MM.1S (cell line): ENCODE measurements around the gene SIL1.

ENCODE experiments used
- DNase-seq: peaks from one replicate; pipeline ENCODE4 v3.0.0-alpha.2; 2015
- H2AFZ ChIP-seq: fragments of 300-600 bp; sonication (generic); 2 replicates; pipeline ENCODE4 v1.6.0; 2016; ENCODE audit warnings: antibody characterized with exemption, low read length
- H3F3A ChIP-seq: fragments of 300-600 bp; sonication (generic); 2 replicates; pipeline ENCODE4 v1.6.1; 2016; ENCODE audit warnings: mild to moderate bottlenecking, antibody characterized with exemption, low read length, moderate library complexity, mixed read lengths; ENCODE audit not compliant: insufficient read depth
- H3K27ac ChIP-seq: fragments of 300-600 bp; sonication (generic); 2 replicates; pipeline ENCODE4 v1.5.1; 2016; ENCODE audit warnings: mild to moderate bottlenecking, low read length
- H3K27me3 ChIP-seq: fragments of 300-600 bp; sonication (generic); replicated peaks from 2 replicates; pipeline ENCODE4 v1.6.0; 2016; ENCODE audit warnings: low read length; ENCODE audit not compliant: insufficient read depth
- H3K36me3 ChIP-seq: fragments of 300-600 bp; sonication (generic); replicated peaks from 2 replicates; pipeline ENCODE4 v1.6.1; 2016; ENCODE audit warnings: mild to moderate bottlenecking, low read length, mixed read lengths; ENCODE audit not compliant: insufficient read depth
- H3K4me1 ChIP-seq: fragments of 300-600 bp; sonication (generic); 2 replicates; pipeline ENCODE4 v1.6.1; 2016; ENCODE audit warnings: low read length, mixed read lengths
- H3K4me2 ChIP-seq: fragments of 300-600 bp; sonication (generic); 2 replicates; pipeline ENCODE4 v1.6.0; 2016; ENCODE audit warnings: low read depth, low read length
- H3K4me3 ChIP-seq: fragments of 300-600 bp; sonication (generic); 2 replicates; pipeline ENCODE4 v1.5.1; 2016; ENCODE audit warnings: low read length, mixed read lengths
- H3K79me2 ChIP-seq: fragments of 300-600 bp; sonication (generic); 2 replicates; pipeline ENCODE4 v1.6.1; 2016; ENCODE audit warnings: mixed run types, low read length, mixed read lengths
- H3K9ac ChIP-seq: fragments of 300-600 bp; sonication (generic); 2 replicates; pipeline ENCODE4 v1.6.1; 2016; ENCODE audit warnings: low read length, mixed read lengths
- H3K9me2 ChIP-seq: fragments of 300-600 bp; sonication (generic); replicated peaks from 2 replicates; pipeline ENCODE4 v1.6.1; 2016; ENCODE audit warnings: mild to moderate bottlenecking, low read length, mixed read lengths; ENCODE audit not compliant: insufficient read depth
- H3K9me3 ChIP-seq: fragments of 300-600 bp; sonication (generic); replicated peaks from 2 replicates; pipeline ENCODE4 v1.6.1; 2016; ENCODE audit warnings: mild to moderate bottlenecking, low read length, mixed read lengths; ENCODE audit not compliant: insufficient read depth
- H4K20me1 ChIP-seq: fragments of 300-600 bp; sonication (generic); 2 replicates; pipeline ENCODE4 v1.6.1; 2016; ENCODE audit warnings: mild to moderate bottlenecking, low read length, moderate library complexity, mixed read lengths; ENCODE audit not compliant: insufficient read depth
- CTCF ChIP-seq: fragments of 300-600 bp; sonication (generic); IDR thresholded peaks from 2 replicates; pipeline ENCODE4 v1.5.1; 2016; ENCODE audit warnings: antibody characterized with exemption, low read length, mixed read lengths
- EZH2 ChIP-seq: fragments of 300-600 bp; sonication (generic); optimal IDR thresholded peaks from 2 replicates; pipeline ENCODE3; 2017; ENCODE audit warnings: low read depth, mild to moderate bottlenecking, antibody characterized with exemption, low read length, mixed read lengths
- EZH2phosphoT487 ChIP-seq: fragments of 300-600 bp; sonication (generic); IDR thresholded peaks from 2 replicates; pipeline ENCODE4 v1.6.1; 2018; ENCODE audit warnings: antibody characterized with exemption, low read length

SIL1 gene

GRCh38 chr5:139148986-139149385 is 49.2 kb downstream of the SIL1 start:
- no peaks in the 10 kb centered on the region for H3K4me1 ChIP-seq
- H2AFZ ChIP-seq, result no peak overlapping the region
- H3K9me2 ChIP-seq, result no peaks in the 10 kb centered on the region
- no peaks in the 10 kb centered on the region for H3K79me2 ChIP-seq
- no peaks in the 10 kb centered on the region for H3K27me3 ChIP-seq
- DNase-seq, result no peak
- no peak overlapping the region for H3K4me2 ChIP-seq
- H3K4me3 ChIP-seq, result no peak overlapping the region
- H3K36me3 ChIP-seq, result no peaks in the 10 kb centered on the region
- H3K9me3 ChIP-seq, result no peaks in the 10 kb centered on the region
- H4K20me1 ChIP-seq, result no peaks in the 10 kb centered on the region
- no peak overlapping the region for H3K9ac ChIP-seq
- TF ChIP-seq CTCF (no peak), EZH2 (no peak), EZH2phosphoT487 (no peak)
- H3K27ac ChIP-seq, result no peak overlapping the region
- no peaks in the 10 kb centered on the region for H3F3A ChIP-seq

- no peak overlapping the region for H3K9ac ChIP-seq
- H3F3A ChIP-seq, result no peaks in the 10 kb centered on the region
- H3K27ac ChIP-seq, result no peak overlapping the region
- H3K4me3 ChIP-seq, result no peak overlapping the region
- no peak for DNase-seq
- H4K20me1 ChIP-seq, result no peaks in the 10 kb centered on the region
- no peak overlapping the region for H2AFZ ChIP-seq
- no peaks in the 10 kb centered on the region for H3K79me2 ChIP-seq
- no peaks in the 10 kb centered on the region for H3K4me1 ChIP-seq
- H3K9me3 ChIP-seq, result no peaks in the 10 kb centered on the region
- no peaks in the 10 kb centered on the region for H3K9me2 ChIP-seq
- no peak overlapping the region for H3K4me2 ChIP-seq
- no peaks in the 10 kb centered on the region for H3K36me3 ChIP-seq
- H3K27me3 ChIP-seq, result no peaks in the 10 kb centered on the region
- TF ChIP-seq CTCF (no peak), EZH2phosphoT487 (no peak), EZH2 (no peak)
Observed at GRCh38 chr5:139148306-139148705, 49.9 kb downstream of the SIL1 start.

GRCh38 chr5:139147483-139148087 is 50.6 kb downstream of the SIL1 start:
- H2AFZ ChIP-seq, result no peak overlapping the region
- no peak overlapping the region for H3K27ac ChIP-seq
- H3K36me3 ChIP-seq, result no peaks in the 10 kb centered on the region
- TF ChIP-seq CTCF (no peak), EZH2 (no peak), EZH2phosphoT487 (no peak)
- no peaks in the 10 kb centered on the region for H3K27me3 ChIP-seq
- H4K20me1 ChIP-seq, result no peaks in the 10 kb centered on the region
- no peak for DNase-seq
- no peak overlapping the region for H3K9ac ChIP-seq
- no peak overlapping the region for H3K4me2 ChIP-seq
- no peaks in the 10 kb centered on the region for H3K4me1 ChIP-seq
- H3K4me3 ChIP-seq, result no peak overlapping the region
- H3K9me2 ChIP-seq, result no peaks in the 10 kb centered on the region
- H3K9me3 ChIP-seq, result no peaks in the 10 kb centered on the region
- no peaks in the 10 kb centered on the region for H3F3A ChIP-seq
- H3K79me2 ChIP-seq, result no peaks in the 10 kb centered on the region
